Panc1 (cell line): Measurements from ENCODE around the gene HNRNPUL1. TPM values are rescaled to one million over a fixed set of nuclear protein-coding genes. Genes with fewer than 3 reads are reported as not detected.

Source experiments
- ATAC-seq: fragments of 200-7000 bp; cut with Tn5 transposase; 2 replicates; pipeline ENCODE4 v1.9.1; 2020; ENCODE audit warnings: mild to moderate bottlenecking, moderate library complexity
- BruUV-seq: library from RNA; stranded (reverse); fragments of 400-500 nt; replicated peaks from 2 replicates; lab custom pipeline; 2021; lab: Mats Ljungman, UMichigan
- CTCF ChIA-PET: fragments of 300-600 bp; sonication (Branson Sonifier 250); formaldehyde crosslinking; loops from one replicate; lab custom pipeline; 2022; ENCODE audit warnings: antibody characterized with exemption; lab: Charles Lee
- POLR2A ChIA-PET: fragments of 300-600 bp; sonication (Branson Sonifier 250); formaldehyde crosslinking; loops from one replicate; lab custom pipeline; 2022; ENCODE audit warnings: antibody characterized with exemption; lab: Charles Lee
- DNase-seq: peaks from one replicate; pipeline ENCODE4 v3.0.0-alpha.2; 2010; ENCODE audit warnings: low read depth, low spot score
- H3K27ac ChIP-seq: 2 replicates; pipeline ENCODE4 v1.5.1; 2011; ENCODE audit warnings: mild to moderate bottlenecking, low read length, inconsistent platforms
- H3K27me3 ChIP-seq: fragments of 200-500 bp; sonication (Bioruptor generic); 2 replicates; pipeline ENCODE4 v1.6.0; 2014; ENCODE audit warnings: low read length, inconsistent platforms; ENCODE audit not compliant: control insufficient read depth, insufficient read depth
- H3K36me3 ChIP-seq: fragments of 200-500 bp; sonication (Bioruptor generic); 2 replicates; pipeline ENCODE4 v1.5.1; 2014; ENCODE audit warnings: inconsistent platforms, mild to moderate bottlenecking, low read length, moderate library complexity; ENCODE audit not compliant: control insufficient read depth, insufficient read depth
- H3K4me1 ChIP-seq: 2 replicates; pipeline ENCODE4 v1.5.1; 2011; ENCODE audit warnings: inconsistent platforms, mild to moderate bottlenecking, low read length, moderate library complexity; ENCODE audit not compliant: control insufficient read depth, insufficient read depth
- H3K4me3 ChIP-seq, 2 experiments: 2 replicates each; pipeline ENCODE4 v1.5.1; 2011 to 2012; ENCODE audit warnings: low read depth in 2 of 2, low read length in 2 of 2, mild to moderate bottlenecking in 2 of 2, inconsistent platforms in 1 of 2, moderate library complexity in 1 of 2
- H3K9me3 ChIP-seq: fragments of 200-500 bp; sonication (Bioruptor generic); 2 replicates; pipeline ENCODE4 v1.5.1; 2014; ENCODE audit warnings: low read depth, mild to moderate bottlenecking, inconsistent platforms, low read length, moderate library complexity; ENCODE audit not compliant: control insufficient read depth, insufficient read depth
- CTCF ChIP-seq: fragments of 450-650 bp; IDR thresholded peaks from 2 replicates; pipeline ENCODE4 v1.5.1; 2017; ENCODE audit warnings: mild to moderate bottlenecking
- POLR2AphosphoS5 ChIP-seq: IDR thresholded peaks from 2 replicates; pipeline ENCODE4 v1.6.1; 2012; ENCODE audit warnings: mild to moderate bottlenecking, low read depth, low read length, moderate library complexity
- REST ChIP-seq, 2 experiments: IDR thresholded peaks; 2 replicates each; pipeline ENCODE4 v1.6.1; 2011 to 2012; ENCODE audit warnings: low read depth in 2 of 2, control low read depth in 1 of 2, low read length in 1 of 2, mild to moderate bottlenecking in 1 of 2, moderate library complexity in 1 of 2; ENCODE audit not compliant: insufficient read depth in 1 of 2
- SIN3A ChIP-seq: IDR thresholded peaks from 2 replicates; pipeline ENCODE4 v1.6.1; 2012; ENCODE audit warnings: low read depth, mild to moderate bottlenecking, low read length, moderate library complexity, borderline replicate concordance; ENCODE audit not compliant: insufficient read depth
- TCF7L2 ChIP-seq: IDR thresholded peaks from 2 replicates; pipeline ENCODE4 v1.6.1; 2011; ENCODE audit warnings: mild to moderate bottlenecking, low read depth, low read length, inconsistent platforms
- in situ Hi-C: cut with HindIII; loops from 2 replicates; pipeline ENCODE4 v1.10.0; 2016; ENCODE audit warnings: low sequenced_read_pairs, low pct_unique_long_range_greater_than_20kb
- intact Hi-C: fragments of 100-400 bp; cut with micrococcal nuclease; formaldehyde crosslinking; loops from one replicate; pipeline ENCODE4 v1.10.0; 2022; ENCODE audit not compliant: unreplicated experiment
- total RNA-seq: library from RNA; stranded (reverse); gene quantifications from one replicate; pipeline ENCODE4 v1.2.1, GENCODE V29; 2021; ENCODE audit not compliant: unreplicated experiment

The HNRNPUL1 gene
- total RNA-seq, 1 experiment from 2014 or later = 183 TPM

GRCh38 chr19:41302624-41303351, 38.6 kb downstream of the HNRNPUL1 start:
- ChIA-PET CTCF (no interaction called here), POLR2A (no interaction called here)
- Histone ChIP-seq H3K36me3 (peaks cover 8% of the 10 kb centered on the region), H3K4me3 (no peak overlapping the region), H3K27ac (no peak overlapping the region), H3K27me3 (no peaks in the 10 kb centered on the region), H3K9me3 (no peaks in the 10 kb centered on the region), H3K4me1 (no peaks in the 10 kb centered on the region)
- in situ Hi-C loops = no loop called here
- no peak for ATAC-seq
- DNase-seq = no peak
- no peak for TF ChIP-seq POLR2AphosphoS5
- no peak for TF ChIP-seq SIN3A
- TF ChIP-seq REST (IDR thresholded peaks at IDR 0.05; ENCODE audit: insufficient read depth in 1 of 2, low read depth in 2 of 2, low read length in 1 of 2) = no peak
- no peak for TF ChIP-seq CTCF
- no peak for TF ChIP-seq TCF7L2
- intact Hi-C loops = no loop called here
- BruUV-seq = no TSS peak

GRCh38 chr19:41303954-41304353, 39.8 kb downstream of the HNRNPUL1 start:
- TF ChIP-seq SIN3A = no peak
- TF ChIP-seq CTCF = no peak
- no peak for TF ChIP-seq POLR2AphosphoS5
- no peak for TF ChIP-seq REST (IDR thresholded peaks at IDR 0.05; ENCODE audit: insufficient read depth in 1 of 2, low read depth in 2 of 2, low read length in 1 of 2)
- no peak for TF ChIP-seq TCF7L2
- ChIA-PET CTCF (interaction anchor here (0.6 kb wide), 1 partner anchor 85 kb away, joined by 6 read pairs; the partner anchor contains the start of gene AXL), POLR2A (no interaction called here)
- ATAC-seq = no peak
- intact Hi-C loops = no loop called here
- in situ Hi-C loops = no loop called here
- Histone ChIP-seq H3K36me3 (peaks cover 8% of the 10 kb centered on the region), H3K27ac (no peak overlapping the region), H3K4me1 (peaks cover 9% of the 10 kb centered on the region), H3K4me3 (no peak overlapping the region), H3K27me3 (no peaks in the 10 kb centered on the region), H3K9me3 (no peaks in the 10 kb centered on the region)
- no peak for DNase-seq
- no TSS peak for BruUV-seq
